GM19468 (cell line): ENCODE data around the gene LSM14A.
"Not testable (repeated sequence)": the region's sequence is repeated elsewhere in the genome, so short reads cannot be mapped to it uniquely, and the experiment has no call there.

ENCODE experiments used
- ATAC-seq: cut with Tn5 transposase; IDR thresholded peaks from one replicate; pipeline ENCODE4 v1.9.1; 2021; ENCODE audit warnings: mild to moderate bottlenecking, moderate library complexity, moderate number of reproducible peaks; ENCODE audit not compliant: unreplicated experiment; ENCODE audit errors: extremely low read depth

LSM14A gene

DNA sequence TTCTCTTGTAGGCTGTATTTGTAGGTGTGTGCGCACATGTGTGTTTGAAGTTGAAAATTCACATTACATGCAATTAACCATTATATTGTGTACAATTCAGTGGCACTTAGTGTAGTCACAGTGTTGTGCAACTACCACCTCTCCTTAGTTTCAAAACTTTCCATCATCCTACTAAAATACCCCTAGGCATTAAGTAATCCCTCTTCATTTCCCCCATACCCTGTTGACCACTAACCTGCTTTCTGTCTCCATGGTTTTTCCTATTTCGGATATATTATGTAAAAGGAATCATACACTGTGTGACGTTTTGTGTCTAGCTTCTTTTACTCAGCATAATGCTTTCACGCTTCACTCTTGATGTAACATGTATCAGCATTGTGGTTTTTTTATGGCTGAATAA is 16.1 kb downstream of the LSM14A start:
- no peak for ATAC-seq

GRCh38 chr19:34189199-34189916 is 17.1 kb downstream of the LSM14A start:
- no peak for ATAC-seq

GRCh38 chr19:34189917-34190425 is 17.7 kb downstream of the LSM14A start:
- no peak for ATAC-seq

DNA sequence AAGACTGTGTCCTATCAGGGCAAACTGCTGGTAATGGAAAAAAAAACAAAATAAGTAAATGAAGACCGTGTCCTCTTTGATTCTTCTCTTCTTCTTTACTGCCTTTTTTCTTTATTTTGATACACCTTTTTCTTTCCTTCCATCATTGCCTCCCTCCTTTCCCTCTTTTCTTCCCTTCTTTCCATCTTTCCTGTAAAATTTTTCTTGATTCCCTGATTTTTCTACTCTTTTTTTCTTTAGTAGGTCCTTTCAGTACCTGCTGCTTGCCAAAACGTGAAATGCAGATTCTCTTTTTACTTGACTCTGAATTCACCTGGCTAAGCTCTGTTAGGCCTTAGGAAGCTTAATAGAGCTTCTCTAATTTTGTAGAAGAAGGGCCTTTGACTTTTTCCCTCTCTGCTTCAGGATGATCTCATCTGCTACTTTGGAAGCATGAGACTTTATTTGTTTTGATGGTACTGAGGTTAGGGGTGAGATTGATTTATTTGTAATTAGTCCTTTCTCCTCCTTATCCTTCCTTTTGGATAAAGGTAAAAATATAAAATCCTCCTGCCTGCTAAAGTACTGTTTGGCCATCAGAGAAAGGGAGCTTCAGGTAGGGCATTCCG is 19.2 kb downstream of the LSM14A start:
- ATAC-seq, result no peak

GRCh38 chr19:34193439-34193838 is 21.1 kb downstream of the LSM14A start:
- no peak for ATAC-seq

GRCh38 chr19:34193876-34194275 is 21.6 kb downstream of the LSM14A start:
- ATAC-seq, result no peak

DNA sequence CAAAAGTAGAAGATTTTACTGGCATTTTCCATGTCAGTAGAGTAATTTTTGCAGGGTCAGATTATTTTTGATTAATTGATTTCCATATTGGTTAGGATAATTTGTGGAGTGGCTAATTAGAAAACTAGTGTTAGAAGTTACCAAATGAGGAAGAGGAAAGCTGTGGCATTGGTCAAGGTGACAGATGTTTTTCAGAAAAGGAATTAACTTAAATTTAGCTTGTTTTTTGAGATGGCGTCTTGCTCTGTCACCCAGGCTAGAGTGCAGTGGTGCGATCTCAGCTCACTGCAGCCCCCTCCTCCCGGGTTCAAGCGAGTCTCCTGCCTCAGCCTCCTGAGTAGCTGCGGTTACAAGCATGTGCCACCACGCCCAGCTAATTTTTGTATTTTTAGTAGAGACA is 28.8 kb downstream of the LSM14A start:
- ATAC-seq, result no peak

DNA sequence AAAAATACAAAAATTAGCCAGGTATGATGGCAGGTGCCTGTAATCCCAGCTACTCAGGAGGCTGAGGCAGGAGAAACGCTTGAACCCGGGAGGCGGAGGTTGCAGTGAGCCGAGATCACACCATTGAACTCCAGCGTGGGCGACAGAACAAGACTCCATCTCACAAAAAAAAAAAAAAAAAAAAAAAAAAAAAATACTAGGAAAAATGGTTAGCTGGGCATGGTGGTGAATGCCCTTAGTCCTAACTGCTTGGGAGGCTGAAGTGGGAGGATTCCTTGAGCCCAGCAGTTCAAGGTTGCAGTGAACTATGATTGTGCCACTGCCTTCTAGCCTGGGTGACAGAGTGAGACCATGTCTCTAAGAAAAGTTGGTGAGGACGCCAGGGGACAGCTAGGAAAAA is 33.0 kb downstream of the LSM14A start:
- not testable (repeated sequence) for ATAC-seq

DNA sequence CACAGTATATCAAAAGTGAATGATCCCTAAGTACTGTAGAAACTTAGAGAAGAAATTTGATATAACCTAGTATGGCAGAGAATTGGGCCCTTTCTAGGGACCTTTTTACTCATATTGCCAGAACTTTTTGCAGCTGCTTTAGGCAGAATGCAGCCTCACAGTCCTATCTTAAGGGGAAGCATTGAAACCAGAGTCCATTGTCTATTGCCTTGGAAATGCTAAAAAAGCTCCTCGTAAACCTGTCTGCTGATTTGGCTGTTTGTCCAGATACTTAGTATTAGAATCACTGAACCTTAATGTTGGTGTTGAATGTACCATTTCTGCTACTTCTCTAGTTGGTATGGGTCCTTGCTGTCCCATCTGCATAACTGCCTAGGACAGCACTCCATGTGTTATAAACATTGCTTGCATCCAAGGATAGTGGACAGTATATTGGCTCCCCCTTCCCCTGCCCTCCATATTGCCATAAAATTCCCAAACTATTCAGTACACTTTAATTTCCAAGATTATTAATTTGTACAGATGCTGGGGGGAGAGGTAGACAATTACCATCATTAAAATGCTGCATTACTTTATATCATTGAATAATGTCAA is 36.1 kb downstream of the LSM14A start:
- no peak for ATAC-seq

DNA sequence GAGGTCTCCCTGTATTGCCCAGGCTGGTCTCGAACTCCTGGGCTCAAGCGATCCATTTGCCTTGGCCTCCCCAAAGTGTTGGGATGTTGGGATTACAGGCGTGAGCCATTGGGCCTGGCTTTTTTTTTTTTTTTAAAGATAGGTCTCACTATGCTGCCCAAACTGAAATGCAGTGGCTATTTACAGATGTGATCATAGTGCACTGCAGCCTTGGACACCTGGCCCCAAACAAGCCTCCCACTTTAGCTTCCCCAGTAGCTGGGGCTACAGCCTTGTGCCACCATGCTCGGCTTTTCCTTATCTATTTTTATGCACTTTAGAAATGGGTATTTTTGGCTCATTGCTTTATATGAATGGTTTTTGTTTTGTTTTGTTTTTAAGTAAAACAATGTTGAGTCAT is 37.4 kb downstream of the LSM14A start:
- ATAC-seq, result no peak

- no peak for ATAC-seq
Observed at GRCh38 chr19:34213283-34213682, 41.0 kb downstream of the LSM14A start.

GRCh38 chr19:34214040-34214439 is 41.7 kb downstream of the LSM14A start:
- no peak for ATAC-seq

- ATAC-seq, result no peak
Observed at GRCh38 chr19:34215006-34215665, 42.8 kb downstream of the LSM14A start.

DNA sequence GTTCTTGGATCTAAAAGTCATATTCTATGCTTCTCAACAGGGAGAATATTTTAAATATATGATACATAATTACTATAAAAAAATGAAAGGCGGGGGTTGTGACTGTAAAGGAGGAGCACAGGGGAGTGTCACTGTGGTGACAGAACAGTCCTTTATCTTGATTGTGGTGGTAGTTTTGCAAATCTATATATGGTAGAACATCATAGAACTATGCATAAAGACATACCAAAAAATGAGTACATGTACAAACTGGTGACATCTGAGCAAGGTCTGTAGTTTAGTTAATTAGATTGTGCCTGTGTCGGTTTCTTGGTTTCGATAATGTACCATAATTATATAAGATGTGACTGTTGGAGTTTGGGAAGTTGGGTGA is 43.3 kb downstream of the LSM14A start:
- no peak for ATAC-seq

DNA sequence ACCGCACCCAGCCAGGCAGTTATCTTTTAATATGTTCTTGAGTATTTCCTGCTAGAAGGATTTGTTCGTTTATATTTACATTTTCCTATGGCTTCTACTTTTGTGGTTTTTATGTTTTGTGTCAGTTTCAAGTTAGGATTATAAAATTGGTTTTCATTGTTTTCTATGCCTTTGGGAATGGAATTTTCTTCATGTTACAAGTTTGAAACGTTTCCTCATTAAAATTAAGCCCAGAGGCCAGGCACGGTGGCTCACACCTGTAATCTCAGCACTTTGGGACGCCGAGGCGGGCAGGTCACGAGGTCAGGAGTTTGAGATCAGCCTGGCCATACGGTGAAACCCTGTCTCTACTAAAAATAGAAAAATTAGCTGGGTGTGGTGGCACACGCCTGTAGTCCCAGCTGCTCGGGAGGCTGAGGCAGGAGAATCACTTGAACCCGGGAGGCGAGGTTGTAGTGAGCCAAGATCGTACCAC is 44.5 kb downstream of the LSM14A start:
- not testable (repeated sequence) for ATAC-seq

GRCh38 chr19:34217952-34218817 is 45.9 kb downstream of the LSM14A start:
- ATAC-seq, result peak; percentile 43

DNA sequence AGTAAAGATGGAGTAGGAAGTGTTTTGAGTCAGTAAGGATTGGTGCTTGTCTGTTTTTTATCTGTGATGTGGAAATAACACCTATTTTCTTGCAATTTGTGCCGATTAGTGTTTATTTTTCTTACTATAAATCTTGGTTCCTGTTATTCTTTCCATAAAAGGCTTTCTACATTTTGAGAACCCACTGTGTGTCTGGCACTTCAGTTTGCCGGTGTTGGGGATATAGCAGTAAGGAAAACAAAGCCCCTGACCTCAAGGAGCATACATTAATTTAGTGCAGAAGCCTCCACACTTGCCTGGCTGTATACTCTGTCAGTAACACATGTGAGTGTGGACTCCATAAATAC is 46.5 kb downstream of the LSM14A start:
- ATAC-seq, result no peak

- no peak for ATAC-seq
Observed at GRCh38 chr19:34220472-34221063, 48.3 kb downstream of the LSM14A start.

- no peak for ATAC-seq
Observed at GRCh38 chr19:34222386-34222785, 50.1 kb downstream of the LSM14A start.
